HTR-8/SVneo (cell line): ENCODE measurements around the gene RERE.

Experiments
- DNase-seq: peaks from one replicate; pipeline ENCODE4 v3.0.0; 2011; ENCODE audit warnings: low spot score, mixed read lengths; ENCODE audit not compliant: insufficient read length
- FAIRE-seq: peaks from 2 replicates; lab custom pipeline; 2011; peaks lifted over from hg19 to GRCh38; lab: Jason Lieb, UNC

Gene RERE

GRCh38 chr1:8321612-8322011 lies 495.8 kb downstream of the RERE start:
- no peak for FAIRE-seq
- DNase-seq, result no peak

- no peak for FAIRE-seq
These were observed 499.0 kb downstream of the RERE start for GRCh38 chr1:8318436-8318835.

GRCh38 chr1:8317647-8318381 lies 499.6 kb downstream of the RERE start, which contains the start of gene SLC45A1:
Gene SLC45A1, plus strand, starts transcription at chr1:8318114. Its CDS starts 6,216 bp downstream, at chr1:8324330.
- FAIRE-seq (peak; percentile 68), DNase-seq (peak; percentile 73)

More at GRCh38 chr1:8318436-8318835, 499.0 kb downstream of the RERE start:
- DNase-seq, result no peak

GRCh38 chr1:8315573-8316475 lies 501.6 kb downstream of the RERE start:
- no peak for DNase-seq
- no peak for FAIRE-seq

GRCh38 chr1:8314346-8315280 lies 502.8 kb downstream of the RERE start:
- DNase-seq, result peak; percentile 83
- peak; percentile 28 for FAIRE-seq

GRCh38 chr1:8313231-8313630 lies 504.2 kb downstream of the RERE start:
- DNase-seq, result no peak
- FAIRE-seq, result no peak

- FAIRE-seq (no peak), DNase-seq (no peak)
These were observed 504.9 kb downstream of the RERE start for GRCh38 chr1:8312235-8313218.

GRCh38 chr1:8311068-8311718 lies 506.2 kb downstream of the RERE start:
- DNase-seq, result no peak

GRCh38 chr1:8307628-8308027 lies 509.8 kb downstream of the RERE start:
- DNase-seq, result no peak
- no peak for FAIRE-seq

More at GRCh38 chr1:8311068-8311718, 506.2 kb downstream of the RERE start:
- FAIRE-seq, result no peak

GRCh38 chr1:8303876-8304275 lies 513.6 kb downstream of the RERE start:
- DNase-seq, result no peak
- FAIRE-seq, result no peak

GRCh38 chr1:8303141-8303540 lies 514.3 kb downstream of the RERE start:
- FAIRE-seq (no peak), DNase-seq (no peak)
